SK-N-SH treated with all-trans-retinoic acid at 6 μM for 48 hours (cell line): ENCODE data around the gene PLXND1.

ENCODE experiments used
- ARNTL ChIP-seq: fragments of 450-650 bp; formaldehyde crosslinking; IDR thresholded peaks from 2 replicates; pipeline ENCODE4 v1.5.0; 2020; ENCODE audit warnings: low read depth, mild to moderate bottlenecking, moderate library complexity, borderline replicate concordance
- CREB5 ChIP-seq: fragments of 250-450 bp; sonication (Bioruptor Pico); IDR thresholded peaks from 2 replicates; pipeline ENCODE4 v1.5.1; 2020; ENCODE audit warnings: low read depth, mild to moderate bottlenecking, moderate library complexity
- TOX ChIP-seq: fragments of 250-450 bp; sonication (Bioruptor Pico); IDR thresholded peaks from 2 replicates; pipeline ENCODE4 v1.8.0; 2021; ENCODE audit warnings: mild to moderate bottlenecking, moderate library complexity, borderline replicate concordance
- ZNF565 ChIP-seq: fragments of 450-650 bp; formaldehyde crosslinking; conservative IDR thresholded peaks from 2 replicates; pipeline ENCODE4 v1.5.0; 2020; ENCODE audit warnings: low read depth, mild to moderate bottlenecking, moderate library complexity

DNA sequence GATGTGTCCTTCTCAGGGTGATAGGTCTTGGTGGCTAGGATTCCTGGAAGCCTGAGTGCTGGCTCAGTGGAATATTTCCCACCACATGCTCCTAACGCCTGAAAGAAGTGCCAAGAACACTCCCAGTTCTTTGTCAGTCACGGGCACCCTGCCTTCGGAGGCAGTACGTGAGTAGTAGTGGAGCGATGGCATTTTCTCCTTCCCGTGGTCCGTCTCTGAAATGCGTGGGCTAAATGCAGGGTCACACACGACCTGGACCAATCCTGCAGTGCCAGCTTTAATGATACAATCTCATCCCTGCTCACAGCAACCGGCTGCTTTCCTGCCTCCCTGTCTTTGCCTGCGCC lies 49.0 kb downstream of the PLXND1 start:
- no peak for TF ChIP-seq ARNTL (CRISPR knock-in tag)
- no peak for TF ChIP-seq TOX (CRISPR knock-in tag)
- no peak for TF ChIP-seq CREB5 (CRISPR knock-in tag)
- no peak for TF ChIP-seq ZNF565 (CRISPR knock-in tag)
